Measurements from ENCODE around the gene PIP5K1B.
"Not testable (repeated sequence)": the region's sequence is repeated elsewhere in the genome, so short reads cannot be mapped to it uniquely, and the experiment has no call there.

The PIP5K1B gene

DNA sequence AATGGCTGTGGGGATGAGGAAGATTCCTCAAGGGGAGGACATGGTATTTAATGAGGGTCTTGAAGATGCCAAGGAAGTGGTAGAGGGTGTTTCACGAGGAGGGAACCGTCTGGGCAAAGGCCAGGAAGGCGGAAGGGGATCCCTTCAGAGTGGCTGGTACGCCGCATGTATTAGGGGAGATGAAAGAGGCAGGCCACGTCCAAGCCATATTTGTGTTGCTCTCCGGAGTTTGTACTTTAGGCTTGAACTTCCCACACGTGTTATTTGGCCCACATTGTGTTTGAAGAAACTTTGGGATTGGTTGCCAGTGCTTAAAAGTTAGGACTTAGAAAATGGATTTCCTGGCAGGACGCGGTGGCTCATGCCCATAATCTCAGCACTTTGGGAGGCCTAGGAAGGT, 331.8 kb downstream of the PIP5K1B start:
- DNase-seq, result no peak

GRCh38 chr9:69040646-69041045, 335.6 kb downstream of the PIP5K1B start:
- DNase-seq, result no peak

DNA sequence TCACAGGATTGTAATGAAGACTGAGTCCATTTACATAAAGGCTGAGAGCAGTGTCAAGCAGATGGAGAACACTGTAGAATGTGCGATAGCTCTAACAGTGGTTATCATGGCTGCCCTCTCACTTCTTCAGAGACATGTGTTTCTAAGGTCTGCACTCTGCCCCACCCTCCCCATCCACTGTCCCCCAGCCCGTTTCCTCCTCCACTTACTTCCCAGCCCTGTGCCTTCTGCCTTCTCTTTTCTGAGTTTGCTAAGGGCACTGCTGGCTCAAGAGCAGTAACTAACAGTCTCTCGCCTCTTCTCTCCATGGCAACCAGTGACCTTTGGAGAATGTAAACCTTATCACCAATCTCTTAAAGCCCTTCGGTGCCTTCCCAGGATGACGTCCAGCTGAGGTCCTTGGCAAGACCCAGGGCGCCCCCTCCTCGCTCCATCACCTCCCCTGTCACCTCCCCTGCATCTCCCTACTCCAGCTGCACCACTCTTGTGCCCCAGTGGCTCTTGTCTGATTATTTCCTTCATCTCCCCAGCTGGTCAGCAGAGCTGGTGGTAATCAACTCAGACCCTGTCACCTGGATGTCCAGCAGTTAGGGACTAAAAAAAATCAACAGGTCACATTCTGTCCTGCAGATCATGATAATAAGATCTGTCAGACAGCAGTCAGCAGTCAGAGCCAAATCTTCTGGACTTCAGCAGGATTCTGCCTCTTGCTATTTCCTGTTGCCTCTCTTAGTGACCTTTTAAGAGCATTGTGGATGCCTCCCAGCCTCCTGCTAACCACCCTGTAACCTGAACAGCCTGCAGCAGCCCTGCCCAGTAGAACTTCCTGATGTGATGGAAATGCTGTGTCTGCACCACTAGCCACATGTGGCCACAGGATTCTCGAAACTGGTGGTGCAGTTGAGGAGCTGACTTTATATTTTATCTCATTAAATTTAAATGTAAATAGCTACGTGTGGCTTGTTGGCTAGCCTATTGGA, 339.5 kb downstream of the PIP5K1B start:
- no peak for DNase-seq

DNA sequence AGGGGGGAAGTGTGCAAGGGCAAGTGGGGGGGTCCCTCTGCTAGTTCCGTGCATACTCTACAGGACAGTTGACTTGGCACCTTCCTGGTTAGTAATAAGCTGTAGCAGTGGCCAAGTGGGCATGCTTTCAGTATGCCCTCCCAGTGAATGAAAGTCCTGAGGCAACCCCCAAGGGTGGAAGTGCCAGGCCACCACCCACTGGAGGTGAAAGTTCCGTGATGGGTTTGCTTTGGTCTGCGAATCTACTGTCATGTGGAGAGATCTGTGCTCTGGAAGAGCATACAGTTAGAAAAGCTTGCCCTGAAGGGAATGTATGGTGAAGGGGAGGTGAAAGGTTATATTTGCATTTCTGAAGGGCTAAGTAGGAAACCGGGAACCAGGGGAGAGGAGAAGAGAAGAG, 340.8 kb downstream of the PIP5K1B start:
- no peak for DNase-seq

DNA sequence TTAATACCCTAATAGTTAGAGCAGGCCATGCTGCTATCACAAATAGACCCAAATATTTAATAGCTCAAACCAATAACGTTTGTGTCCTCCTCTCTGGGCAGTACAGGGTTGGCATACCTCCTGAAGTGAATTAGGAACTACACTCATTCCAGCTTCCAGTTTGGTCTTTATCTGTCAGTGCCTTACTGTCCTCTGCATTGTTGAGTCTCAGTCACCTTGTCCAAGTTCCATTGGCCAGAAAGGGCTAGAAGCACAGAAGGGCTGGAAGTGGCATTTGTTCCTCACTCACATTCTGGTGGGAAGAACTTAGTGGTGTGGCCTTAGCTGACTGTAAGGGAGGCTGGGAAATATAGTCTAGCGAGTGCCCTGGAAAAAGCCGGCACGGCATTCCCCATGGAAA, 341.7 kb downstream of the PIP5K1B start:
- DNase-seq, result no peak

- DNase-seq, result no peak
Measured at GRCh38 chr9:69047371-69047770, 342.3 kb downstream of the PIP5K1B start.

DNA sequence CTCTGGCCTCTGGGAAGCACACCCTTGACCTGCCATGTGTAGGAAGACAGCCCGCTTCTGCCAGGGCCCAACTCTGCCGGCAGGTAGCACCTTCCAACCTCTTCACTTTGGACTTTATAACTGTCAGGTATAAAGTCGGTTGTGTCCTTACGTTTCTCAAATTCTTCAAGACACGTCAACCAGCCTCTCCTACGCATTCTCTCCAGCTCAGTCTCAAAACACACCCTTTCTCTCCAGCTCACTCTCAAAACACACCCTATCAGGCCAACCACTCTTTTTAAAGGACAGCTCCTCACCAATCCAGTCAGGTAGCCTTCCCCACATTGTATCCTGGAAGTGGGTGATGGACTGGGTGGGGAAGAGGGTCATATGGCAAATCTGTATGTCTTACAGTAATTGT, 344.1 kb downstream of the PIP5K1B start:
- DNase-seq, result no peak

DNA sequence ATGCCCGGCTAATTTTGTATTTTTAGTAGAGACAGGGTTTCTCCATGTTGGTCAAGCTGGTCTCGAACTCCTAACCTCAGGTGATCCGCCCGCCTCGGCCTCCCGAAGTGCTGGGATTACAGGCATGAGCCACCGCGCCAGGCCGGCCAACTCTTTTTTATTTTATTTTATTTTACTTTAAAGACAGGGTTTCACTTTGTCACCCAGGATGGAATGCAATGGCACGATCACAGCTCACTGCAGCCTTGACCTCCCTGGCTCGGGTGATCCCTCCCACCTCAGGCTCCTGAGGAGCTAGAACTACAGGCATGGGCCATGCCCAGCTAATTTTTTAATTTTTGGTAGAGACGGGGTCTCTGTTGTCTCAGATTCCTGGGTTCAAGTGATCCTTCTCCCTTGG, 345.9 kb downstream of the PIP5K1B start:
- not testable (repeated sequence) for DNase-seq

- no peak for DNase-seq
Measured at GRCh38 chr9:69054989-69055388, 349.9 kb downstream of the PIP5K1B start.

- no peak for DNase-seq
Measured at GRCh38 chr9:69056191-69056815, 351.3 kb downstream of the PIP5K1B start.

DNA sequence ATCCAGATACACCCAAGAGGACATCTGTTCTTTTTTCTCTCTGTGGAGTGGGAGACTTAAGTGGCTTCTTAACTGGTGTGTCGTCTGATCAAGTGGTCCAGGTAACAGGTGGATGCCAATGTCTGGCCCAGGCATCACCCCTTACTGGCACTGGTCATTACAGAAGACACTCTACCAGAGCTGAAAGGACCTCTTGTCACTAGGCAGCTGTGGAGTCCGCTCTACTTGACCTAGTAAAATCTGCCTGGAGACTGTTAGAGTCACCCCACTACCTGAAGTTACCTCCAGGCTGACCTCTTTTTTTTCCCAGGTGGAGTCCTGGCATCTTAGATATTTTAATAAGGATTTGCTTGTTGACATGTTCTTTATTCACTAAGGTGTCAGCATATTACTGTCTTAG, 353.1 kb downstream of the PIP5K1B start:
- peak in 1 of 2 experiments; percentile 15 for DNase-seq
